Caco-2 (cell line): ENCODE measurements around the gene RPLP2. TPM values are rescaled to one million over a fixed set of nuclear protein-coding genes. Genes with fewer than 3 reads are reported as not detected.

Experiments used
- BruUV-seq: library from RNA; stranded (reverse); fragments of 400-500 nt; replicated peaks from 2 replicates; lab custom pipeline; 2021; lab: Mats Ljungman, UMichigan
- CTCF ChIA-PET: fragments of 300-600 bp; sonication (Branson Sonifier 250); formaldehyde crosslinking; loops from one replicate; lab custom pipeline; 2022; ENCODE audit warnings: antibody characterized with exemption; lab: Charles Lee
- POLR2A ChIA-PET: fragments of 300-600 bp; sonication (Branson Sonifier 250); formaldehyde crosslinking; loops from one replicate; lab custom pipeline; 2022; ENCODE audit warnings: antibody characterized with exemption; lab: Charles Lee
- DNase-seq, 2 experiments: peaks; one replicate each; pipeline versions ENCODE4 v3.0.0 to v3.0.0-alpha.2; 2020 to 2022
- H3K27me3 ChIP-seq: replicated peaks from 2 replicates; pipeline ENCODE4 v1.6.0; 2011; ENCODE audit warnings: low read length; ENCODE audit not compliant: control insufficient read depth, insufficient read depth
- H3K36me3 ChIP-seq: 2 replicates; pipeline ENCODE4 v1.5.1; 2011; ENCODE audit warnings: low read length; ENCODE audit not compliant: control insufficient read depth, insufficient read depth
- H3K4me1 ChIP-seq: fragments of 250-450 bp; sonication (Bioruptor Pico); 2 replicates; pipeline ENCODE4 v1.5.1; 2020; ENCODE audit warnings: mild to moderate bottlenecking
- H3K4me3 ChIP-seq: 2 replicates; pipeline ENCODE4 v1.5.1; 2011; ENCODE audit warnings: low read depth, mild to moderate bottlenecking, control low read depth, low read length
- H3K9me3 ChIP-seq: fragments of 250-450 bp; sonication (Bioruptor Pico); 2 replicates; pipeline ENCODE4 v1.5.1; 2020; ENCODE audit warnings: mild to moderate bottlenecking, moderate library complexity
- H3K27ac Mint-ChIP-seq: one replicate; pipeline ENCODE4 v1.8.0; 2022; ENCODE audit warnings: mixed read lengths; ENCODE audit not compliant: unreplicated experiment
- H3K27me3 Mint-ChIP-seq: one replicate; pipeline ENCODE4 v1.8.0; 2022; ENCODE audit warnings: mixed read lengths; ENCODE audit not compliant: insufficient read depth, unreplicated experiment
- H3K36me3 Mint-ChIP-seq: one replicate; pipeline ENCODE4 v1.8.0; 2022; ENCODE audit warnings: mild to moderate bottlenecking, mixed read lengths; ENCODE audit not compliant: insufficient read depth, unreplicated experiment
- H3K4me1 Mint-ChIP-seq: one replicate; pipeline ENCODE4 v1.8.0; 2022; ENCODE audit warnings: low read depth, mixed read lengths; ENCODE audit not compliant: unreplicated experiment
- H3K4me3 Mint-ChIP-seq: one replicate; pipeline ENCODE4 v1.8.0; 2022; ENCODE audit warnings: mild to moderate bottlenecking, moderate library complexity, mixed read lengths; ENCODE audit not compliant: unreplicated experiment
- H3K9me3 Mint-ChIP-seq: one replicate; pipeline ENCODE4 v1.8.0; 2022; ENCODE audit warnings: mixed read lengths; ENCODE audit not compliant: unreplicated experiment
- intact Hi-C: fragments of 100-400 bp; cut with micrococcal nuclease; formaldehyde crosslinking; loops from one replicate; pipeline ENCODE4 v1.10.0; 2022; ENCODE audit not compliant: unreplicated experiment
- total RNA-seq: library from RNA; stranded (reverse); gene quantifications from 2 replicates; pipeline ENCODE4 v1.2.3, GENCODE V29; 2022
- TF ChIP-seq, protein P1 (sequence below), 2 experiments: fragments of 200-600 bp in 1 of 2; IDR thresholded peaks; 1 replicate in 1 of 2; 2 replicates in 1 of 2; pipeline versions ENCODE4 v1.5.1 to v1.8.0; 2011 to 2022; ENCODE audit warnings: antibody characterized with exemption in 1 of 2, control low read depth in 1 of 2, inconsistent platforms in 1 of 2, low read depth in 1 of 2, low read length in 1 of 2, mild to moderate bottlenecking in 1 of 2, moderate library complexity in 1 of 2; ENCODE audit not compliant: insufficient read depth in 1 of 2, severe bottlenecking in 1 of 2, unreplicated experiment in 1 of 2

RPLP2 gene
- total RNA-seq, 1 experiment from 2014 or later, result 2,622 TPM

DNA sequence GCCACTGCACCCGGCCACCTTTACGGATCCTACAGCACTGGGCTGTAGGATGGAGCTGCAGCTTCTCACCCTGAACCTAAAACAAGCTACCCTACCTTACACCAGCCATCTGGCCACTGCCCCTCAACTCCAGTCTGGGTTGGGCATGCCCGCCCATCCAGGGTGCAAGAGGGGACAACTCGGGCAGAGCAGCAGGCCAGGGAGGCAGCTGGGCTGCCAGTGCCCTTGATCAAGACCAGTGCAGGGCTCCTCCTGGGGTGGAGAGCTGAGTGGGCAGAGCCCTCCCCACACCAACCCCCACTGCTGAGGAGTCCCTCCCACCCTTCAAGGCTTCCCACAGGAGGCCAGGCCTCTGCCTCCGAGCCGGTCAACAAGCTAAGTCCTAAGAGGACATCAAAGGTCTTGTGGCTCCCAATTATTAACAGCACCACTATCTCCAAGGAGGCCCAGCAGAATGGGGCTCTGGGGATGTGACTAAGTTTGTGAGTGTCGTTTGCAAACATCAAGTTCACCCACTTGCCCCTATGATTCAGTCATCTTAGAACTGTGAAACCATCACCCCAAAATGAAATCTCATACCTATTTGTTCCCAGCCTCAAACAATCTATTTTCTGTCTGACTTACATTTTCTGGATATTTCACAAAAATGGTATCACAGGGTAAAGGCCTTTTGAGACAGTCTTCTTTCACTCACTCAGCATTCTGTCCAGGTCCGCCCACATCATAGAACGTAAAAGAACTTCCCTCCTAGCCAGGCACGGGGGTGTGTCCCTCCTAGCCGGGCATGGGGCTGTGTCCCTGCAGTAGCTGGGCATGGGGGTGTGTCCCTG lies 43.4 kb upstream of the RPLP2 start:
- POLR2A ChIA-PET, result no interaction called here
- H3K36me3 Mint-ChIP-seq, result peaks cover 89% of the 10 kb centered on the region

DNA sequence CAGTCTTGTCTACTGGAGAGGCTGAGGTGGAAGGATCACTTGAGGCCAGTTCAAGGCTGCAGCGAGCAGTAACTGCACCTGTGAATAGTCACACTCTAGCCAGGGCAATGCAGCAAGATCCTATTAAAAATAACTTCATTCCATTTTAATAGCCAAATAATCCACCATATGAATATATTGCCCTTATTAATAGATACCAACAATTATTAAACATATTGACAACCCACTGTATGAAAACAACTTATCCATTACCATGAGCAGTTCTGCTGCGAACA lies 42.9 kb upstream of the RPLP2 start:
- Mint-ChIP-seq H3K36me3 (peaks cover 88% of the 10 kb centered on the region), H3K27ac (no peak overlapping the region), H3K4me1 (no peaks in the 10 kb centered on the region), H3K9me3 (no peaks in the 10 kb centered on the region), H3K27me3 (no peaks in the 10 kb centered on the region), H3K4me3 (no peak overlapping the region)
- H3K9me3 ChIP-seq, result no peaks in the 10 kb centered on the region
- H3K27me3 ChIP-seq, result no peaks in the 10 kb centered on the region
- H3K4me1 ChIP-seq, result no peaks in the 10 kb centered on the region
- BruUV-seq, result no TSS peak
- intact Hi-C loops, result no loop called here
- no peak for DNase-seq
- POLR2A ChIA-PET, result no interaction called here
- CTCF ChIA-PET, result no interaction called here
- peaks cover 11% of the 10 kb centered on the region for H3K36me3 ChIP-seq
- H3K4me3 ChIP-seq, result no peak overlapping the region
- TF ChIP-seq, protein P1, sequence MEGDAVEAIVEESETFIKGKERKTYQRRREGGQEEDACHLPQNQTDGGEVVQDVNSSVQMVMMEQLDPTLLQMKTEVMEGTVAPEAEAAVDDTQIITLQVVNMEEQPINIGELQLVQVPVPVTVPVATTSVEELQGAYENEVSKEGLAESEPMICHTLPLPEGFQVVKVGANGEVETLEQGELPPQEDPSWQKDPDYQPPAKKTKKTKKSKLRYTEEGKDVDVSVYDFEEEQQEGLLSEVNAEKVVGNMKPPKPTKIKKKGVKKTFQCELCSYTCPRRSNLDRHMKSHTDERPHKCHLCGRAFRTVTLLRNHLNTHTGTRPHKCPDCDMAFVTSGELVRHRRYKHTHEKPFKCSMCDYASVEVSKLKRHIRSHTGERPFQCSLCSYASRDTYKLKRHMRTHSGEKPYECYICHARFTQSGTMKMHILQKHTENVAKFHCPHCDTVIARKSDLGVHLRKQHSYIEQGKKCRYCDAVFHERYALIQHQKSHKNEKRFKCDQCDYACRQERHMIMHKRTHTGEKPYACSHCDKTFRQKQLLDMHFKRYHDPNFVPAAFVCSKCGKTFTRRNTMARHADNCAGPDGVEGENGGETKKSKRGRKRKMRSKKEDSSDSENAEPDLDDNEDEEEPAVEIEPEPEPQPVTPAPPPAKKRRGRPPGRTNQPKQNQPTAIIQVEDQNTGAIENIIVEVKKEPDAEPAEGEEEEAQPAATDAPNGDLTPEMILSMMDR (IDR thresholded peaks at IDR 0.05; ENCODE audit: insufficient read depth in 1 of 2, low read depth in 1 of 2, low read length in 1 of 2, severe bottlenecking in 1 of 2, unreplicated experiment in 1 of 2), result no peak

More for the DNA sequence above, 43.4 kb upstream of the RPLP2 start:
- H3K27me3 ChIP-seq, result no peaks in the 10 kb centered on the region
- H3K4me3 Mint-ChIP-seq, result no peak overlapping the region
- CTCF ChIA-PET, result interaction anchor here (0.6 kb wide), 1 partner anchor 809 kb away, joined by 3 read pairs; no protein-coding TSS in a partner anchor
- H3K4me1 ChIP-seq, result no peaks in the 10 kb centered on the region
- H3K9me3 Mint-ChIP-seq, result no peaks in the 10 kb centered on the region
- H3K9me3 ChIP-seq, result no peaks in the 10 kb centered on the region
- H3K4me3 ChIP-seq, result no peak overlapping the region
- TF ChIP-seq, protein P1 (IDR thresholded peaks at IDR 0.05; ENCODE audit: insufficient read depth in 1 of 2, low read depth in 1 of 2, low read length in 1 of 2, severe bottlenecking in 1 of 2, unreplicated experiment in 1 of 2), result no peak
- no peak overlapping the region for H3K27ac Mint-ChIP-seq
- intact Hi-C loops, result no loop called here
- H3K4me1 Mint-ChIP-seq, result no peaks in the 10 kb centered on the region
- no peak for DNase-seq
- BruUV-seq, result no TSS peak
- H3K27me3 Mint-ChIP-seq, result no peaks in the 10 kb centered on the region
- peaks cover 13% of the 10 kb centered on the region for H3K36me3 ChIP-seq

DNA sequence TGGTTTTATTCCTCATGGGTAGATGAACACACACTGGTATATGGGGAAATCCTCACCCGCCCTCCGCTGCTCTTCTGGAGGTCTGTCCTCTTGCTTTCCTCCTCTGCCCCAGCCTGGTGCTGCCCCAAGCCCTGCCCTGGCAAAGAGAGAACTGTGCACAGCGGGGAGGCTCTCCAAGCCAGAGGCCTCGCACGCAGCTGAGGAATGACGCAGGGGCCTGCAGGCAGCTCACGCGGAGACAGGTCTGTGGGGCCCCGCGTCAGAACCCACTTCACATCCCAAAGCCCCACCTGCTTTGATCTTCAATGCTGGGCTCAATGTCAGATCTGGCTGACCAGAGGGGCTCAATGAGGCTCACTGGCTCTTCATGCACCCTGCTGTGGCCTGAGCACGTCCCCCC lies 42.5 kb upstream of the RPLP2 start:
- DNase-seq, result no peak
- Mint-ChIP-seq H3K9me3 (no peaks in the 10 kb centered on the region), H3K27me3 (no peaks in the 10 kb centered on the region), H3K36me3 (peaks cover 84% of the 10 kb centered on the region), H3K4me1 (no peaks in the 10 kb centered on the region), H3K27ac (no peak overlapping the region), H3K4me3 (no peak overlapping the region)
- peaks cover 11% of the 10 kb centered on the region for H3K36me3 ChIP-seq
- no peaks in the 10 kb centered on the region for H3K9me3 ChIP-seq
- TSS peak; percentile 45 for BruUV-seq
- intact Hi-C loops, result no loop called here
- no peaks in the 10 kb centered on the region for H3K27me3 ChIP-seq
- no peaks in the 10 kb centered on the region for H3K4me1 ChIP-seq
- no peak overlapping the region for H3K4me3 ChIP-seq
- ChIA-PET CTCF (no interaction called here), POLR2A (no interaction called here)
- TF ChIP-seq, protein P1 (IDR thresholded peaks at IDR 0.05; ENCODE audit: insufficient read depth in 1 of 2, low read depth in 1 of 2, low read length in 1 of 2, severe bottlenecking in 1 of 2, unreplicated experiment in 1 of 2), result no peak
